Measurements from ENCODE around the gene TRIP11.

TRIP11 gene

GRCh38 chr14:91918186-91918883 lies 121.5 kb downstream of the TRIP11 start:
- no peak for DNase-seq (ENCODE audit: low read depth)
